Measurements from ENCODE around the gene LCN6. TPM values are rescaled to one million over a fixed set of nuclear protein-coding genes. Genes with fewer than 3 reads are reported as not detected.

The LCN6 gene
- total and polyA plus RNA-seq, 2 of the 13 experiments (the other 11 are each of a cell fraction or from before 2014, with no cell fraction given) = not detected

GRCh38 chr9:136787690-136788400 lies 39.5 kb upstream of the LCN6 start (continued):
- TF ChIP-seq, protein P1, sequence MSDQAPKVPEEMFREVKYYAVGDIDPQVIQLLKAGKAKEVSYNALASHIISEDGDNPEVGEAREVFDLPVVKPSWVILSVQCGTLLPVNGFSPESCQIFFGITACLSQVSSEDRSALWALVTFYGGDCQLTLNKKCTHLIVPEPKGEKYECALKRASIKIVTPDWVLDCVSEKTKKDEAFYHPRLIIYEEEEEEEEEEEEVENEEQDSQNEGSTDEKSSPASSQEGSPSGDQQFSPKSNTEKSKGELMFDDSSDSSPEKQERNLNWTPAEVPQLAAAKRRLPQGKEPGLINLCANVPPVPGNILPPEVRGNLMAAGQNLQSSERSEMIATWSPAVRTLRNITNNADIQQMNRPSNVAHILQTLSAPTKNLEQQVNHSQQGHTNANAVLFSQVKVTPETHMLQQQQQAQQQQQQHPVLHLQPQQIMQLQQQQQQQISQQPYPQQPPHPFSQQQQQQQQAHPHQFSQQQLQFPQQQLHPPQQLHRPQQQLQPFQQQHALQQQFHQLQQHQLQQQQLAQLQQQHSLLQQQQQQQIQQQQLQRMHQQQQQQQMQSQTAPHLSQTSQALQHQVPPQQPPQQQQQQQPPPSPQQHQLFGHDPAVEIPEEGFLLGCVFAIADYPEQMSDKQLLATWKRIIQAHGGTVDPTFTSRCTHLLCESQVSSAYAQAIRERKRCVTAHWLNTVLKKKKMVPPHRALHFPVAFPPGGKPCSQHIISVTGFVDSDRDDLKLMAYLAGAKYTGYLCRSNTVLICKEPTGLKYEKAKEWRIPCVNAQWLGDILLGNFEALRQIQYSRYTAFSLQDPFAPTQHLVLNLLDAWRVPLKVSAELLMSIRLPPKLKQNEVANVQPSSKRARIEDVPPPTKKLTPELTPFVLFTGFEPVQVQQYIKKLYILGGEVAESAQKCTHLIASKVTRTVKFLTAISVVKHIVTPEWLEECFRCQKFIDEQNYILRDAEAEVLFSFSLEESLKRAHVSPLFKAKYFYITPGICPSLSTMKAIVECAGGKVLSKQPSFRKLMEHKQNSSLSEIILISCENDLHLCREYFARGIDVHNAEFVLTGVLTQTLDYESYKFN (CRISPR knock-in tag; conservative IDR thresholded peaks at IDR 0.05) = peak; percentile 54
- peak; percentile 50 to 68; a peak in 2 of 4 replicates for TF ChIP-seq HMGXB4 (CRISPR knock-in tag; IDR thresholded peaks at IDR 0.05; ENCODE audit: borderline replicate concordance in 1 of 2, low read depth in 1 of 2)
- peak; percentile 65; the same call in 1 of the 2 replicates for TF ChIP-seq ZNF280D (CRISPR knock-in tag; IDR thresholded peaks at IDR 0.05)
- TF ChIP-seq ZNF383 (CRISPR knock-in tag; IDR thresholded peaks at IDR 0.05; ENCODE audit: borderline replicate concordance) = no peak
- peak; percentile 21; the same call in 1 of the 2 replicates for TF ChIP-seq YEATS4 (CRISPR knock-in tag; IDR thresholded peaks at IDR 0.05; ENCODE audit: borderline replicate concordance)
- TF ChIP-seq ETV5 (CRISPR knock-in tag; IDR thresholded peaks at IDR 0.05; ENCODE audit: borderline replicate concordance) = peak; percentile 40; the same call in 1 of the 2 replicates
- TF ChIP-seq ZNF343 (CRISPR knock-in tag; IDR thresholded peaks at IDR 0.05) = no peak
- peak; percentile 60; the same call in 1 of the 2 replicates for TF ChIP-seq ZNF878 (CRISPR knock-in tag; IDR thresholded peaks at IDR 0.05)
- peak; percentile 54 for TF ChIP-seq SMC3 (IDR thresholded peaks at IDR 0.05; ENCODE audit: low read length)
- no peak for TF ChIP-seq ZNF225 (CRISPR knock-in tag; IDR thresholded peaks at IDR 0.05)
- TF ChIP-seq ZNF781 (CRISPR knock-in tag; IDR thresholded peaks at IDR 0.05; ENCODE audit: borderline replicate concordance, not compliant biosample characterization) = peak; percentile 47
- TF ChIP-seq ZBTB34 (CRISPR knock-in tag; IDR thresholded peaks at IDR 0.05) = peak; percentile 52; the same call in 1 of the 2 replicates
- TF ChIP-seq ZNF510 (CRISPR knock-in tag; IDR thresholded peaks at IDR 0.05; ENCODE audit: low read depth) = 0 out of 2 replicates have a peak, but pooled peaks have one; percentile 43
- TF ChIP-seq ATF3 (CRISPR knock-in tag; IDR thresholded peaks at IDR 0.05) = no peak
- peak; percentile 91 for TF ChIP-seq STAG1 (CRISPR knock-in tag; IDR thresholded peaks at IDR 0.05)
- 0 out of 2 replicates have a peak, but pooled peaks have one; percentile 8 for TF ChIP-seq YEATS2 (CRISPR knock-in tag; IDR thresholded peaks at IDR 0.05; ENCODE audit: borderline replicate concordance)
- peak; percentile 52; the same call in 1 of the 3 replicates for TF ChIP-seq MXI1 (IDR thresholded peaks at IDR 0.05; ENCODE audit: borderline replicate concordance, low read depth, low read length)
